Activated CD4-positive, alpha-beta T cell treated with anti-CD3 and anti-CD28 coated beads, Interleukin-2, amount 50 U/mL, for 16 hours (primary cell): ENCODE data around the gene HDAC4.

Experiments used
- DNase-seq: peaks from one replicate; pipeline ENCODE4 v3.0.0-alpha.2; 2020

HDAC4 gene

GRCh38 chr2:239146011-239146641, 254.7 kb downstream of the HDAC4 start:
- DNase-seq = peak; percentile 28

GRCh38 chr2:239145601-239146000, 255.2 kb downstream of the HDAC4 start:
- no peak for DNase-seq

GRCh38 chr2:239145106-239145505, 255.7 kb downstream of the HDAC4 start:
- no peak for DNase-seq

- DNase-seq = no peak
Measured at GRCh38 chr2:239144713-239144999, 256.2 kb downstream of the HDAC4 start.

GRCh38 chr2:239143858-239144712, 256.7 kb downstream of the HDAC4 start:
- DNase-seq = peak; percentile 34

- DNase-seq = peak; percentile 31
Measured at GRCh38 chr2:239142806-239143205, 258.0 kb downstream of the HDAC4 start.

GRCh38 chr2:239142296-239142695, 258.5 kb downstream of the HDAC4 start:
- no peak for DNase-seq

- no peak for DNase-seq
Measured at GRCh38 chr2:239141021-239141760, 259.6 kb downstream of the HDAC4 start.

- no peak for DNase-seq
Measured at GRCh38 chr2:239140346-239141020, 260.3 kb downstream of the HDAC4 start.

GRCh38 chr2:239139566-239139965, 261.3 kb downstream of the HDAC4 start:
- DNase-seq = no peak

GRCh38 chr2:239139101-239139500, 261.7 kb downstream of the HDAC4 start:
- DNase-seq = no peak

- no peak for DNase-seq
Measured at GRCh38 chr2:239138610-239139009, 262.2 kb downstream of the HDAC4 start.

GRCh38 chr2:239137898-239138283, 262.9 kb downstream of the HDAC4 start:
- no peak for DNase-seq

GRCh38 chr2:239137165-239137897, 263.5 kb downstream of the HDAC4 start:
- DNase-seq = no peak

GRCh38 chr2:239136762-239137161, 264.1 kb downstream of the HDAC4 start:
- DNase-seq = no peak

- no peak for DNase-seq
Measured at GRCh38 chr2:239136203-239136602, 264.6 kb downstream of the HDAC4 start.

GRCh38 chr2:239135531-239135930, 265.3 kb downstream of the HDAC4 start:
- no peak for DNase-seq

GRCh38 chr2:239133945-239134570, 266.8 kb downstream of the HDAC4 start:
- no peak for DNase-seq

GRCh38 chr2:239132786-239133185, 268.0 kb downstream of the HDAC4 start:
- DNase-seq = no peak

- no peak for DNase-seq
Measured at GRCh38 chr2:239132156-239132709, 268.6 kb downstream of the HDAC4 start.

- no peak for DNase-seq
Measured at GRCh38 chr2:239131521-239131920, 269.3 kb downstream of the HDAC4 start.
